HCT116 (cell line): Measurements from ENCODE around the gene APOA5. TPM values are rescaled to one million over a fixed set of nuclear protein-coding genes. Genes with fewer than 3 reads are reported as not detected.

Experiments
- ATAC-seq: fragments of 200-7000 bp; cut with Tn5 transposase; 2 replicates; pipeline ENCODE4 v1.9.1; 2020; ENCODE audit warnings: mild to moderate bottlenecking, moderate library complexity
- BruUV-seq: library from RNA; stranded (reverse); fragments of 400-500 nt; replicated peaks from 2 replicates; lab custom pipeline; 2021; lab: Mats Ljungman, UMichigan
- CTCF ChIA-PET: fragments of 300-600 bp; sonication (Branson Sonifier 250); formaldehyde crosslinking; loops from one replicate; lab custom pipeline; 2021; ENCODE audit warnings: antibody characterized with exemption; lab: Charles Lee
- POLR2A ChIA-PET: fragments of 300-600, 350-600 bp; sonication (Branson Sonifier 250); formaldehyde crosslinking; loops from one replicate; lab custom pipeline; 2021; ENCODE audit warnings: antibody characterized with exemption; lab: Charles Lee
- RAD21 ChIA-PET, 2 experiments: fragments of 300-600 bp; sonication (Branson Sonifier 250); formaldehyde crosslinking; loops; one replicate each; lab custom pipeline; 2023; ENCODE audit warnings: low total read pairs in 2 of 2; ENCODE audit not compliant: uncharacterized antibody in 2 of 2, unreplicated experiment in 2 of 2, low non-redundant PET in 1 of 2; lab: Charles Lee
- DNase-seq: peaks from one replicate; pipeline ENCODE4 v3.0.0-alpha.2; 2010; ENCODE audit warnings: low read depth, low spot score
- H2AFZ ChIP-seq: fragments of 200-600 bp; shearing (Covaris generic), sonication (generic); 2 replicates; pipeline ENCODE4 v1.6.1; 2017; ENCODE audit warnings: low read depth, mixed run types, mixed read lengths, antibody characterized with exemption, low read length; ENCODE audit not compliant: poor library complexity, severe bottlenecking
- H3K27ac ChIP-seq: 2 replicates; pipeline ENCODE4 v1.5.1; 2012; ENCODE audit warnings: low read depth, low read length
- H3K27me3 ChIP-seq: fragments of 200-600 bp; sonication (generic); 2 replicates; pipeline ENCODE4 v1.6.1; 2016; ENCODE audit warnings: mixed run types, low read length, mixed read lengths; ENCODE audit not compliant: insufficient read depth
- H3K36me3 ChIP-seq, 2 experiments: fragments of 200-500 bp in 1 of 2; fragments of 200-600 bp in 1 of 2; sonication (Bioruptor generic) in 1 of 2; sonication (generic) in 1 of 2; 2 replicates each; pipeline versions ENCODE4 v1.5.1 to v1.6.1; 2014 to 2016; ENCODE audit warnings: low read length in 2 of 2, inconsistent platforms in 1 of 2, mixed read lengths in 1 of 2, mixed run types in 1 of 2; ENCODE audit not compliant: insufficient read depth in 2 of 2, control insufficient read depth in 1 of 2
- H3K4me1 ChIP-seq, 2 experiments: fragments of 200-600 bp in 1 of 2; sonication (generic) in 1 of 2; 2 replicates each; pipeline versions ENCODE4 v1.5.1 to v1.6.1; 2012 to 2017; ENCODE audit warnings: low read length in 2 of 2, inconsistent platforms in 1 of 2, mild to moderate bottlenecking in 1 of 2, mixed read lengths in 1 of 2, mixed run types in 1 of 2, moderate library complexity in 1 of 2; ENCODE audit not compliant: insufficient read depth in 2 of 2, control insufficient read depth in 1 of 2
- H3K4me2 ChIP-seq: fragments of 200-600 bp; sonication (generic); 2 replicates; pipeline ENCODE4 v1.6.1; 2017; ENCODE audit warnings: mixed run types, low read length, mixed read lengths
- H3K4me3 ChIP-seq, 2 experiments: fragments of 200-600 bp in 1 of 2; sonication (generic) in 1 of 2; replicated peaks in 1 of 2; 2 replicates each; pipeline ENCODE4 v1.5.1; 2011 to 2016; ENCODE audit warnings: low read length in 2 of 2, control low read depth in 1 of 2, low read depth in 1 of 2, mild to moderate bottlenecking in 1 of 2, mixed read lengths in 1 of 2, mixed run types in 1 of 2
- H3K79me2 ChIP-seq: fragments of 200-600 bp; sonication (generic); 2 replicates; pipeline ENCODE4 v1.6.1; 2017; ENCODE audit warnings: mild to moderate bottlenecking, mixed run types, low read length, moderate library complexity, mixed read lengths; ENCODE audit not compliant: insufficient read depth
- H3K9ac ChIP-seq: fragments of 200-600 bp; sonication (generic); 2 replicates; pipeline ENCODE4 v1.6.1; 2016; ENCODE audit warnings: low read length, mixed read lengths
- H3K9me2 ChIP-seq: fragments of 200-600 bp; sonication (generic), shearing (Covaris generic); 2 replicates; pipeline ENCODE4 v1.6.1; 2017; ENCODE audit warnings: mixed run types, mild to moderate bottlenecking, moderate library complexity; ENCODE audit not compliant: insufficient read depth
- H3K9me3 ChIP-seq, 2 experiments: fragments of 200-500 bp in 1 of 2; fragments of 200-600 bp in 1 of 2; sonication (Bioruptor generic) in 1 of 2; sonication (generic) in 1 of 2; 2 replicates each; pipeline ENCODE4 v1.6.1; 2014 to 2017; ENCODE audit warnings: low read length in 2 of 2, mixed read lengths in 2 of 2, inconsistent platforms in 1 of 2, low read depth in 1 of 2, mild to moderate bottlenecking in 1 of 2, mixed run types in 1 of 2, moderate library complexity in 1 of 2; ENCODE audit not compliant: control insufficient read depth in 1 of 2, insufficient read depth in 1 of 2
- H4K20me1 ChIP-seq: fragments of 200-600 bp; sonication (generic), shearing (Covaris generic); 2 replicates; pipeline ENCODE4 v1.6.1; 2017; ENCODE audit warnings: mixed run types, mild to moderate bottlenecking, moderate library complexity; ENCODE audit not compliant: insufficient read depth
- CTCF ChIP-seq, 3 experiments: fragments of 200-600 bp in 1 of 3; sonication (generic) in 1 of 3; IDR thresholded peaks in 2 of 3; conservative IDR thresholded peaks in 1 of 3; 2 replicates each; pipeline ENCODE4 v1.5.1; 2012 to 2017; ENCODE audit warnings: low read depth in 2 of 3, low read length in 2 of 3, antibody characterized with exemption in 1 of 3, borderline replicate concordance in 1 of 3, control low read depth in 1 of 3, mild to moderate bottlenecking in 1 of 3, mixed read lengths in 1 of 3, mixed run types in 1 of 3, moderate library complexity in 1 of 3; ENCODE audit not compliant: insufficient read depth in 1 of 3
- EZH2phosphoT487 ChIP-seq: fragments of 200-600 bp; IDR thresholded peaks from 2 replicates; pipeline ENCODE4 v1.6.1; 2018; ENCODE audit warnings: antibody characterized with exemption, borderline replicate concordance
- JUND ChIP-seq: IDR thresholded peaks from 2 replicates; pipeline ENCODE4 v1.6.1; 2012
- MAX ChIP-seq: IDR thresholded peaks from 2 replicates; pipeline ENCODE4 v1.6.1; 2012
- SIN3A ChIP-seq: IDR thresholded peaks from 2 replicates; pipeline ENCODE4 v1.6.1; 2012; ENCODE audit warnings: low read depth
- TCF7L2 ChIP-seq: IDR thresholded peaks from 2 replicates; pipeline ENCODE4 v1.7.0; 2011; ENCODE audit warnings: borderline replicate concordance, inconsistent platforms; ENCODE audit not compliant: insufficient read depth, insufficient read length; ENCODE audit errors: extremely low read depth
- ZBTB33 ChIP-seq: IDR thresholded peaks from 2 replicates; pipeline ENCODE4 v1.6.1; 2011; ENCODE audit warnings: mild to moderate bottlenecking, low read length, moderate library complexity; ENCODE audit not compliant: insufficient replicate concordance; ENCODE audit errors: extremely low read depth
- ZFX ChIP-seq: fragments of 450-650 bp; IDR thresholded peaks from 2 replicates; pipeline ENCODE4 v1.6.1; 2017
- ZNF274 ChIP-seq: fragments of 200-500 bp; sonication (Bioruptor generic); IDR thresholded peaks from 2 replicates; pipeline ENCODE4 v1.6.1; 2014; ENCODE audit warnings: mild to moderate bottlenecking, low read depth, low read length, inconsistent platforms
- intact Hi-C: fragments of 100-400 bp; cut with micrococcal nuclease; formaldehyde crosslinking; loops from 2 replicates; pipeline ENCODE4 v1.10.0; 2022
- total RNA-seq: library from RNA; stranded (reverse); gene quantifications from one replicate; pipeline ENCODE4 v1.2.1, GENCODE V29; 2021; ENCODE audit not compliant: unreplicated experiment

APOA5 gene
- total RNA-seq, 1 experiment from 2014 or later: 0.12 TPM

- Histone ChIP-seq H3K4me3 (no peak overlapping the region), H3K36me3 (peaks cover 10 to 24% of the 10 kb centered on the region in 2 experiments; a peak in 3 of 4 replicates), H3K79me2 (peaks cover 24% of the 10 kb centered on the region), H3K9me2 (no peaks in the 10 kb centered on the region), H3K4me1 (peaks cover 10 to 21% of the 10 kb centered on the region in 2 experiments; a peak in 3 of 4 replicates), H3K9ac (no peak overlapping the region), H3K27me3 (no peaks in the 10 kb centered on the region), H4K20me1 (no peaks in the 10 kb centered on the region), H3K9me3 (no peaks in the 10 kb centered on the region), H3K27ac (0 out of 2 replicates have a peak overlapping the region, but pooled peaks have one; percentile 16), H3K4me2 (no peak overlapping the region), H2AFZ (no peak overlapping the region)
- TF ChIP-seq CTCF (IDR thresholded peaks at IDR 0.05 in 2 of 3, conservative IDR thresholded peaks at IDR 0.05 in 1 of 3; ENCODE audit: borderline replicate concordance in 1 of 3, insufficient read depth in 1 of 3, low read depth in 2 of 3, low read length in 2 of 3) (no peak), ZNF274 (no peak), SIN3A (no peak), TCF7L2 (no peak), EZH2phosphoT487 (no peak), ZFX (no peak), MAX (no peak), ZBTB33 (no peak), JUND (no peak)
- BruUV-seq: no TSS peak
- DNase-seq: no peak
- POLR2A ChIA-PET: interaction anchor here (0.6 to 1.1 kb wide), 3 partner anchors 9 to 19 kb away, joined by 3 to 5 read pairs (median 3); no protein-coding TSS in a partner anchor
- CTCF ChIA-PET: interaction anchor here (1.7 to 2.0 kb wide), 2 partner anchors 17 to 31 kb away, joined by 4 to 6 read pairs; partner anchors contain the start of gene APOA5
- intact Hi-C loops: no loop called here
- no peak for ATAC-seq
- RAD21 ChIA-PET: no interaction called here
Observed at GRCh38 chr11:116774661-116775060, 17.0 kb downstream of the APOA5 start.
